SH-SY5Y (cell line): Measurements from ENCODE around the gene KRT12.

Experiments
- GATA2 ChIP-seq: IDR thresholded peaks from 2 replicates; pipeline ENCODE4 v1.6.1; 2011; ENCODE audit warnings: mild to moderate bottlenecking, low read depth, low read length
- GATA3 ChIP-seq: IDR thresholded peaks from 2 replicates; pipeline ENCODE4 v1.6.1; 2011; ENCODE audit warnings: low read depth, mild to moderate bottlenecking, low read length, moderate library complexity

DNA sequence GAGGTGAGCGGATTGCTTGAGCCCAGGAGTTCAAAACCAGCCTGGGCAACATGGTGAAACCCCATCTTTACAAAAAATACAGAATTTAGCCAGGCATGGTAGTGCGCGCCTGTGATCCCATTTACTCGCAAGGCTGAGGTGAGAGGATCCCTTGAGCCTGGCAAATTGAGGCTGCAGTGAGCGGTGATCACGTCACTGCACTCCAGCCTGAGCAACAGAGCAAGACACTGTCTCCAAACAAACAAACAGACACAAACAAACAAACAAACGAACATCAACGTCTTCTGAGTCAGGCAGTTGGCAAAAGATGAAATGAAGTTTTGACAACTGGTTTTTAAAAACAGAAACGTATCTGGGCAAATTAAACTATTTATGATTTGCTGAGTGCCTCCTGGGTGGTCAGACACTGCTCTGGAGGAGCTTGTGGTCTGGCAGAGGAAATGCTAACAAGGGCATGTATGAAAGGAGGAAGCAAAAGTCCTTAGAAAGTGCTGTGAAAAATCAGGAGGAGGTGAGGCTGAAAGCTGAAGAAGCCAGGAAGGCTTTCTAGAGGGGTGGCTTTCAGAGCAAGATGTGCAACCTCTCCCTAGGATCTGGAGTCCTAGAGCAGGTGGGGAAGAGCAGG, 28.2 kb upstream of the KRT12 start:
- TF ChIP-seq GATA3 = no peak
- TF ChIP-seq GATA2 = no peak
